HepG2 (cell line): Measurements from ENCODE around the gene FALEC. TPM values are rescaled to one million over a fixed set of nuclear protein-coding genes. Genes with fewer than 3 reads are reported as not detected.

Experiments used
- BRF2 ChIP-seq: sonication (generic); formaldehyde crosslinking; IDR thresholded peaks from 2 replicates; pipeline ENCODE4 v1.8.1; 2022; ENCODE audit warnings: mild to moderate bottlenecking, missing genetic modification reagents
- DBP ChIP-seq: sonication (generic); formaldehyde crosslinking; IDR thresholded peaks from 2 replicates; pipeline ENCODE4 v1.4.0; 2020; ENCODE audit warnings: missing genetic modification reagents; ENCODE audit errors: not compliant biosample characterization
- GATAD2A ChIP-seq: IDR thresholded peaks from 2 replicates; pipeline ENCODE4 v1.6.1; 2016
- KLF9 ChIP-seq: IDR thresholded peaks from 2 replicates; pipeline ENCODE4 v1.6.1; 2016; ENCODE audit warnings: low read depth
- MED1 ChIP-seq: sonication (generic); formaldehyde crosslinking; IDR thresholded peaks from 2 replicates; pipeline ENCODE4 v1.4.0; 2020; ENCODE audit warnings: missing genetic modification reagents
- RAD21 ChIP-seq: fragments of 450-650 bp; formaldehyde crosslinking; IDR thresholded peaks from 2 replicates; pipeline ENCODE4 v1.5.0; 2020; ENCODE audit warnings: mild to moderate bottlenecking
- RFX5 ChIP-seq: IDR thresholded peaks from 2 replicates; pipeline ENCODE4 v1.6.1; 2011; ENCODE audit warnings: low read depth, low read length, improper control_type of control experiment
- SAFB2 ChIP-seq: sonication (generic); formaldehyde crosslinking; IDR thresholded peaks from 2 replicates; pipeline ENCODE4 v1.5.1; 2020; ENCODE audit warnings: missing genetic modification reagents, low read depth, mild to moderate bottlenecking, borderline replicate concordance
- SP4 ChIP-seq: sonication (generic); formaldehyde crosslinking; IDR thresholded peaks from 2 replicates; pipeline ENCODE4 v1.8.1; 2023; ENCODE audit warnings: mild to moderate bottlenecking, missing genetic modification reagents
- TFE3 ChIP-seq: IDR thresholded peaks from 2 replicates; pipeline ENCODE4 v1.6.1; 2016
- TSC22D2 ChIP-seq: sonication (generic); formaldehyde crosslinking; IDR thresholded peaks from 2 replicates; pipeline ENCODE4 v1.5.1; 2020; ENCODE audit warnings: missing genetic modification reagents, mild to moderate bottlenecking, borderline replicate concordance
- ZFX ChIP-seq: sonication (generic); formaldehyde crosslinking; IDR thresholded peaks from 2 replicates; pipeline ENCODE4 v1.4.0; 2020; ENCODE audit warnings: mild to moderate bottlenecking, low read depth, missing genetic modification reagents, moderate library complexity
- ZGPAT ChIP-seq: IDR thresholded peaks from 2 replicates; pipeline ENCODE4 v1.6.1; 2016; ENCODE audit warnings: mild to moderate bottlenecking
- ZNF256 ChIP-seq: sonication (generic); formaldehyde crosslinking; conservative IDR thresholded peaks from 2 replicates; pipeline ENCODE4 v1.4.0; 2020; ENCODE audit warnings: missing genetic modification reagents
- ZNF33A ChIP-seq: sonication (generic); formaldehyde crosslinking; IDR thresholded peaks from 2 replicates; pipeline ENCODE4 v1.5.1; 2020; ENCODE audit warnings: missing genetic modification reagents, mild to moderate bottlenecking, moderate library complexity, borderline replicate concordance
- ZNF431 ChIP-seq: sonication (generic); formaldehyde crosslinking; IDR thresholded peaks from 2 replicates; pipeline ENCODE4 v1.9.0; 2022; ENCODE audit warnings: missing genetic modification reagents, low read depth, mild to moderate bottlenecking, borderline replicate concordance
- ZNF446 ChIP-seq: sonication (generic); formaldehyde crosslinking; IDR thresholded peaks from 2 replicates; pipeline ENCODE4 v1.5.0; 2020; ENCODE audit warnings: mild to moderate bottlenecking, missing genetic modification reagents
- ZNF484 ChIP-seq: sonication (generic); formaldehyde crosslinking; IDR thresholded peaks from 2 replicates; pipeline ENCODE4 v1.5.1; 2020; ENCODE audit warnings: mild to moderate bottlenecking, low read depth, missing genetic modification reagents, borderline replicate concordance
- ZNF879 ChIP-seq: sonication (generic); formaldehyde crosslinking; IDR thresholded peaks from 2 replicates; pipeline ENCODE4 v1.8.1; 2023; ENCODE audit warnings: missing genetic modification reagents
- ZSCAN30 ChIP-seq: sonication (generic); formaldehyde crosslinking; IDR thresholded peaks from 2 replicates; pipeline ENCODE4 v1.5.0; 2020; ENCODE audit warnings: mild to moderate bottlenecking, missing genetic modification reagents
- ZSCAN31 ChIP-seq: sonication (generic); formaldehyde crosslinking; IDR thresholded peaks from 2 replicates; pipeline ENCODE4 v1.5.0; 2020; ENCODE audit warnings: low read depth, mild to moderate bottlenecking, missing genetic modification reagents
- ZUFSP ChIP-seq: sonication (generic); formaldehyde crosslinking; IDR thresholded peaks from 2 replicates; pipeline ENCODE4 v1.9.0; 2021; ENCODE audit warnings: missing genetic modification reagents, mild to moderate bottlenecking, borderline replicate concordance
- polyA plus RNA-seq, 8 experiments: library from polyadenylated mRNA; depleted of rRNA in 3 of 8; stranded (reverse) in 7 of 8; unstranded in 1 of 8; fragments of >200 nt; fragmentation: Illumina TruSeq in 4 of 8; extraction: Trizol in 4 of 8; gene quantifications; 2 replicates each; pipeline versions ENCODE4 v1.2.1 to v1.2.3, GENCODE V29; 2011 to 2016; ENCODE audit warnings: low read depth in 4 of 8, missing spikeins in 1 of 8, mixed read lengths in 1 of 8; ENCODE audit not compliant: insufficient read depth in 1 of 8
- total RNA-seq, 5 experiments: library from RNA; depleted of rRNA; stranded (reverse); fragments of >200 nt; fragmentation: Illumina TruSeq; extraction: Trizol; gene quantifications; 2 replicates each; pipeline ENCODE4 v1.2.3, GENCODE V29; 2016; ENCODE audit warnings: low read depth in 1 of 5

The FALEC gene
- total and polyA plus RNA-seq, 2 of the 13 experiments (the other 11 are each of a cell fraction or from before 2014, with no cell fraction given) = 0.33 to 0.71 TPM

GRCh38 chr1:150567717-150568593 lies 52.4 kb downstream of the FALEC start (continued):
- TF ChIP-seq ZGPAT (CRISPR knock-in tag) = no peak
- TF ChIP-seq ZNF256 (CRISPR knock-in tag) = no peak
- TF ChIP-seq DBP (CRISPR knock-in tag) = no peak
- no peak for TF ChIP-seq BRF2 (CRISPR knock-in tag)
- TF ChIP-seq ZSCAN30 = no peak
- no peak for TF ChIP-seq KLF9 (CRISPR knock-in tag)
- TF ChIP-seq RAD21 (CRISPR knock-in tag) = no peak
- peak; percentile 22; the same call in 1 of the 2 replicates for TF ChIP-seq SP4 (CRISPR knock-in tag)
- peak; percentile 22; the same call in 1 of the 2 replicates for TF ChIP-seq ZFX (CRISPR knock-in tag)
- peak; percentile 73 for TF ChIP-seq MED1 (CRISPR knock-in tag)
- no peak for TF ChIP-seq RFX5
- TF ChIP-seq ZNF431 (CRISPR knock-in tag) = no peak
- TF ChIP-seq GATAD2A (CRISPR knock-in tag) = peak; percentile 83
- no peak for TF ChIP-seq ZUFSP (CRISPR knock-in tag)
- peak; percentile 93 for TF ChIP-seq TFE3 (CRISPR knock-in tag)
- TF ChIP-seq ZNF879 (CRISPR knock-in tag) = no peak
- TF ChIP-seq ZNF33A (CRISPR knock-in tag) = no peak
- TF ChIP-seq ZNF484 (CRISPR knock-in tag) = no peak
- no peak for TF ChIP-seq ZSCAN31
- TF ChIP-seq SAFB2 = no peak
- no peak for TF ChIP-seq ZNF446 (CRISPR knock-in tag)
- TF ChIP-seq TSC22D2 = no peak
